ENCODE measurements around the gene TIMM29. TPM values are rescaled to one million over a fixed set of nuclear protein-coding genes. Genes with fewer than 3 reads are reported as not detected.

The TIMM29 gene
- total and polyA plus RNA-seq, 2 of the 13 experiments (the other 11 are each of a cell fraction or from before 2014, with no cell fraction given), result 7.1 to 33.8 TPM

GRCh38 chr19:10884274-10884673 lies 44.3 kb upstream of the TIMM29 start (continued):
- no peak for TF ChIP-seq PRMT3 (CRISPR knock-in tag; IDR thresholded peaks at IDR 0.05; ENCODE audit: borderline replicate concordance, low read depth)
- no peak for TF ChIP-seq GMEB2 (CRISPR knock-in tag; IDR thresholded peaks at IDR 0.05; ENCODE audit: low read depth)
- TF ChIP-seq ZNF224 (CRISPR knock-in tag; IDR thresholded peaks at IDR 0.05), result no peak
- no peak for TF ChIP-seq CREB3 (CRISPR knock-in tag; IDR thresholded peaks at IDR 0.05)
- no peak for TF ChIP-seq ZNF740 (CRISPR knock-in tag; IDR thresholded peaks at IDR 0.05)
- no peak for TF ChIP-seq ARNT (IDR thresholded peaks at IDR 0.05)

GRCh38 chr19:10885201-10886169 lies 43.1 kb upstream of the TIMM29 start:
- in situ Hi-C loops (cut with HindIII; ENCODE audit: extremely low pct_ligation_motif_present, low pct_unique_long_range_greater_than_20kb) (no loop called here), intact Hi-C loops (cut with micrococcal nuclease; ENCODE audit: unreplicated experiment) (no loop called here)
- no peak for ATAC-seq
- Histone ChIP-seq H3K27ac (ENCODE audit: extremely low read length, insufficient read depth, low read length) (no peak overlapping the region), H3K4me3 (replicated peaks in 1 of 3; ENCODE audit: insufficient read depth in 1 of 3, low read depth in 2 of 3, low read length in 3 of 3) (no peak overlapping the region), H3K79me2 (ENCODE audit: insufficient read depth, low read length) (peaks cover 43% of the 10 kb centered on the region), H4K20me1 (ENCODE audit: insufficient read depth, low read length) (peaks cover 5% of the 10 kb centered on the region; the same call in 1 of the 2 replicates), H3K9me3 (ENCODE audit: low read length) (no peaks in the 10 kb centered on the region), H3K4me2 (ENCODE audit: low read depth, low read length) (no peak overlapping the region), H3K9ac (ENCODE audit: insufficient read depth, low read depth, low read length) (no peak overlapping the region), H3K4me1 (ENCODE audit: insufficient read depth, low read length) (peaks cover 17% of the 10 kb centered on the region), H3K36me3 (replicated peaks in 1 of 2; ENCODE audit: control insufficient read depth in 1 of 2, insufficient read depth in 2 of 2, low read length in 2 of 2) (peaks cover 2 to 4% of the 10 kb centered on the region in 2 experiments; a peak in 3 of 5 replicates), H3K27me3 (ENCODE audit: control insufficient read depth in 1 of 2, insufficient read depth in 2 of 2, low read length in 2 of 2) (no peaks in the 10 kb centered on the region), H2AFZ (ENCODE audit: low read length) (no peak overlapping the region)
- CTCF ChIA-PET (ENCODE audit: low intra/inter-chr PET ratio, low total read pairs), result no interaction called here
- DNase-seq (ENCODE audit: low spot score), result no peak
- POLR2A ChIA-PET, result no interaction called here
- WGBS (ENCODE audit: low lambda C conversion rate), result 99% methylated on average over 18 of the region's 20 CpGs
- no peak for FAIRE-seq
- BruUV-seq (replicated peaks), result no TSS peak
- TF ChIP-seq ZNF441 (CRISPR knock-in tag; IDR thresholded peaks at IDR 0.05; ENCODE audit: borderline replicate concordance) (no peak), ZNF749 (CRISPR knock-in tag; IDR thresholded peaks at IDR 0.05; ENCODE audit: borderline replicate concordance) (no peak), MEIS1 (CRISPR knock-in tag; IDR thresholded peaks at IDR 0.05; ENCODE audit: borderline replicate concordance) (no peak), KAT2B (IDR thresholded peaks at IDR 0.05; ENCODE audit: borderline replicate concordance, low read depth, low read length) (no peak), PATZ1 (CRISPR knock-in tag; IDR thresholded peaks at IDR 0.05) (no peak), E2F5 (CRISPR knock-in tag; conservative IDR thresholded peaks at IDR 0.05) (no peak), CCDC6 (CRISPR knock-in tag; IDR thresholded peaks at IDR 0.05) (no peak), SNRNP70 (IDR thresholded peaks at IDR 0.05; ENCODE audit: low read depth, low read length) (no peak)

All from HepG2 (cell line).